Neural cell (in vitro differentiated cells): Measurements from ENCODE around the gene NTF3. TPM values are rescaled to one million over a fixed set of nuclear protein-coding genes. Genes with fewer than 3 reads are reported as not detected.

Source experiments
- H2AFZ ChIP-seq: fragments of 200-600, 300-800 bp; sonication (generic), shearing (Covaris generic); 2 replicates; pipeline ENCODE4 v1.6.0; 2014; ENCODE audit warnings: low read depth, mild to moderate bottlenecking, antibody characterized with exemption, low read length, moderate library complexity
- H3F3A ChIP-seq: fragments of 200-600 bp; shearing (Covaris generic); 2 replicates; pipeline ENCODE4 v1.6.1; 2016; ENCODE audit warnings: mild to moderate bottlenecking, moderate library complexity, mixed read lengths, antibody characterized with exemption, low read length; ENCODE audit not compliant: insufficient read depth, poor library complexity, severe bottlenecking
- H3K27ac ChIP-seq: fragments of 200-600, 300-800 bp; sonication (generic), shearing (Covaris generic); 2 replicates; pipeline ENCODE4 v1.5.1; 2014; ENCODE audit warnings: mild to moderate bottlenecking, low read length, moderate library complexity
- H3K27me3 ChIP-seq: fragments of 300-800, 200-600 bp; sonication (generic), shearing (Covaris generic); 2 replicates; pipeline ENCODE4 v1.6.0; 2014; ENCODE audit warnings: mild to moderate bottlenecking, low read depth, low read length, moderate library complexity; ENCODE audit not compliant: insufficient read depth
- H3K36me3 ChIP-seq: fragments of 300-800, 200-600 bp; sonication (generic), shearing (Covaris generic); 2 replicates; pipeline ENCODE4 v1.5.1; 2014; ENCODE audit warnings: mild to moderate bottlenecking, antibody characterized with exemption, low read length, moderate library complexity; ENCODE audit not compliant: insufficient read depth
- H3K4me2 ChIP-seq: fragments of 300-800, 200-600 bp; sonication (generic), shearing (Covaris generic); 2 replicates; pipeline ENCODE4 v1.6.0; 2014; ENCODE audit warnings: mild to moderate bottlenecking, low read length
- H3K4me3 ChIP-seq: fragments of 300-800, 200-600 bp; sonication (generic), shearing (Covaris generic); 2 replicates; pipeline ENCODE4 v1.5.1; 2014; ENCODE audit warnings: mild to moderate bottlenecking, low read length, moderate library complexity
- H3K79me2 ChIP-seq: fragments of 200-600 bp; shearing (Covaris generic); replicated peaks from 2 replicates; pipeline ENCODE4 v1.6.0; 2014; ENCODE audit warnings: mild to moderate bottlenecking, low read length, moderate library complexity; ENCODE audit not compliant: insufficient read depth
- H3K9ac ChIP-seq: fragments of 300-800, 200-600 bp; sonication (generic), shearing (Covaris generic); 2 replicates; pipeline ENCODE4 v1.6.1; 2016; ENCODE audit warnings: mild to moderate bottlenecking, low read length, mixed read lengths
- H3K9me2 ChIP-seq: fragments of 200-600 bp; shearing (Covaris generic); 2 replicates; pipeline ENCODE4 v1.6.1; 2016; ENCODE audit warnings: mild to moderate bottlenecking, low read length, mixed read lengths; ENCODE audit not compliant: insufficient read depth
- H3K9me3 ChIP-seq: fragments of 200-600, 300-800 bp; sonication (generic), shearing (Covaris generic); 2 replicates; pipeline ENCODE4 v1.6.1; 2016; ENCODE audit warnings: mild to moderate bottlenecking, mixed run types, low read length, moderate library complexity, mixed read lengths
- H4K20me1 ChIP-seq: fragments of 200-600 bp; shearing (Covaris generic); 2 replicates; pipeline ENCODE4 v1.6.1; 2016; ENCODE audit warnings: mild to moderate bottlenecking, mixed run types; ENCODE audit not compliant: insufficient read depth
- EP300 ChIP-seq: fragments of 450-650 bp; conservative IDR thresholded peaks from 2 replicates; pipeline ENCODE4 v1.6.1; 2014; ENCODE audit warnings: antibody characterized with exemption, mild to moderate bottlenecking, moderate library complexity; ENCODE audit not compliant: poor library complexity, severe bottlenecking
- EZH2 ChIP-seq: fragments of 200-600, 300-800 bp; shearing (Covaris generic), sonication (generic); IDR thresholded peaks from 2 replicates; pipeline ENCODE4 v1.6.1; 2014; ENCODE audit warnings: antibody characterized with exemption, low read length, borderline replicate concordance, mild to moderate bottlenecking; ENCODE audit not compliant: insufficient read depth, poor library complexity, severe bottlenecking
- MXI1 ChIP-seq: fragments of 450-650 bp; conservative IDR thresholded peaks from 2 replicates; pipeline ENCODE4 v1.6.1; 2014; ENCODE audit warnings: antibody characterized with exemption, mild to moderate bottlenecking; ENCODE audit not compliant: poor library complexity, severe bottlenecking
- POLR2AphosphoS5 ChIP-seq: IDR thresholded peaks from 2 replicates; pipeline ENCODE4 v1.6.1; 2012
- RAD21 ChIP-seq: fragments of 450-650 bp; conservative IDR thresholded peaks from 2 replicates; pipeline ENCODE4 v1.6.1; 2014; ENCODE audit warnings: antibody characterized with exemption, mild to moderate bottlenecking, moderate library complexity
- SMC3 ChIP-seq: fragments of 450-650 bp; conservative IDR thresholded peaks from 2 replicates; pipeline ENCODE4 v1.6.1; 2014; ENCODE audit warnings: antibody characterized with exemption, mild to moderate bottlenecking, moderate library complexity; ENCODE audit not compliant: poor library complexity
- TAF1 ChIP-seq: IDR thresholded peaks from 2 replicates; pipeline ENCODE4 v1.6.1; 2012; ENCODE audit warnings: low read depth
- polyA plus RNA-seq: library from polyadenylated mRNA; depleted of rRNA; stranded (reverse); fragments of >200 nt; gene quantifications from 2 replicates; pipeline ENCODE4 v1.2.3, GENCODE V29; 2014
- TF ChIP-seq, protein P1 (sequence below): IDR thresholded peaks from 2 replicates; pipeline ENCODE4 v1.6.1; 2012; ENCODE audit warnings: borderline replicate concordance
- TF ChIP-seq, protein P2 (sequence below): fragments of 450-650 bp; IDR thresholded peaks from 2 replicates; pipeline ENCODE4 v1.5.1; 2014; ENCODE audit warnings: antibody characterized with exemption, mild to moderate bottlenecking, moderate library complexity; ENCODE audit not compliant: poor library complexity, severe bottlenecking

NTF3 gene
- polyA plus RNA-seq, 1 donor from 2014 or later = not detected

DNA sequence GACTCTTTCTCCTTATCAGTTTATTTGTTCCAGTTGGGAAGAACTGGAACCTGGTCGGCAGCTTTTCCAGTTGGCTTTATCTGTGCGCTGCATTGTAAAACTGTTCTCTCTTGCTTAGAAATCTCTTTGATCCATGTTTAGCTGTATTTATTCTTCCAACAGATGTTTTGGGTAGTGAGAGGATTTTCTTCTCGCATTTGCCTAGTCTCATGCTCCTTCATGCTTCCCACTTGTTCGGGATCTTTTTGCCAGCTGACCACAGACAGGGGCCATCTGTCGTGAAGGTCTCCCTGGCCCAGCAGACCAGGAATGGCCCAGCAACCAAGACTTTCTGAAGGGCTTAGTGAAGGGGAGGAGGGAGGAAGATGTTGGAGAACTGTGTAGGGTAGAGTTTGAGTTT lies 21.6 kb downstream of the NTF3 start:
- Histone ChIP-seq H3K36me3 (no peaks in the 10 kb centered on the region), H3K9me2 (no peaks in the 10 kb centered on the region), H4K20me1 (no peaks in the 10 kb centered on the region), H3F3A (no peaks in the 10 kb centered on the region), H3K4me3 (no peak overlapping the region), H2AFZ (no peak overlapping the region), H3K27me3 (no peaks in the 10 kb centered on the region), H3K79me2 (no peaks in the 10 kb centered on the region), H3K27ac (no peak overlapping the region), H3K4me2 (no peak overlapping the region), H3K9ac (no peak overlapping the region), H3K9me3 (no peaks in the 10 kb centered on the region)
- TF ChIP-seq POLR2AphosphoS5 (no peak), SMC3 (no peak), RAD21 (no peak), EP300 (no peak)

DNA sequence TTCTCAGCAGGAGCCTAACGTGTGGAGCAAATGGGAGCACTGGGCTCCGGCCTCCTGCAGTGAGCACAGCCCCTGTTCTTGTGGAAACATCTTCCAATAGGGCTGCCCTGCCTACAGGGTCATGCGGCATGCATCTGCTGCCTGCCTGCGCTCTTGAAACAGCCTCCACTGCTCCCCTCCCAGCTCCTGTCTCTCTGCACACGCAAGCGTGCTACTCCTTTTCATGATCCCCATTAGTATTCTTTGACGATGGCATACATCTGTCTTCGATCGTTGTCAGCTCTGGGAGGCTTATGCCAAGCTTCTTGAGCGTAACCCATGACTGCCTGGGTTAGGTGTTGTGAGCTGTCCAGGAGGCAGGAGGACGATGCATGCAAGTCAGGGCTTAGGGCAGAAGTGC lies 23.1 kb downstream of the NTF3 start:
- TF ChIP-seq, protein P1, sequence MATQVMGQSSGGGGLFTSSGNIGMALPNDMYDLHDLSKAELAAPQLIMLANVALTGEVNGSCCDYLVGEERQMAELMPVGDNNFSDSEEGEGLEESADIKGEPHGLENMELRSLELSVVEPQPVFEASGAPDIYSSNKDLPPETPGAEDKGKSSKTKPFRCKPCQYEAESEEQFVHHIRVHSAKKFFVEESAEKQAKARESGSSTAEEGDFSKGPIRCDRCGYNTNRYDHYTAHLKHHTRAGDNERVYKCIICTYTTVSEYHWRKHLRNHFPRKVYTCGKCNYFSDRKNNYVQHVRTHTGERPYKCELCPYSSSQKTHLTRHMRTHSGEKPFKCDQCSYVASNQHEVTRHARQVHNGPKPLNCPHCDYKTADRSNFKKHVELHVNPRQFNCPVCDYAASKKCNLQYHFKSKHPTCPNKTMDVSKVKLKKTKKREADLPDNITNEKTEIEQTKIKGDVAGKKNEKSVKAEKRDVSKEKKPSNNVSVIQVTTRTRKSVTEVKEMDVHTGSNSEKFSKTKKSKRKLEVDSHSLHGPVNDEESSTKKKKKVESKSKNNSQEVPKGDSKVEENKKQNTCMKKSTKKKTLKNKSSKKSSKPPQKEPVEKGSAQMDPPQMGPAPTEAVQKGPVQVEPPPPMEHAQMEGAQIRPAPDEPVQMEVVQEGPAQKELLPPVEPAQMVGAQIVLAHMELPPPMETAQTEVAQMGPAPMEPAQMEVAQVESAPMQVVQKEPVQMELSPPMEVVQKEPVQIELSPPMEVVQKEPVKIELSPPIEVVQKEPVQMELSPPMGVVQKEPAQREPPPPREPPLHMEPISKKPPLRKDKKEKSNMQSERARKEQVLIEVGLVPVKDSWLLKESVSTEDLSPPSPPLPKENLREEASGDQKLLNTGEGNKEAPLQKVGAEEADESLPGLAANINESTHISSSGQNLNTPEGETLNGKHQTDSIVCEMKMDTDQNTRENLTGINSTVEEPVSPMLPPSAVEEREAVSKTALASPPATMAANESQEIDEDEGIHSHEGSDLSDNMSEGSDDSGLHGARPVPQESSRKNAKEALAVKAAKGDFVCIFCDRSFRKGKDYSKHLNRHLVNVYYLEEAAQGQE = no peak
- no peak for TF ChIP-seq POLR2AphosphoS5
- TF ChIP-seq EZH2 = no peak
- TF ChIP-seq RAD21 = no peak
- no peak for TF ChIP-seq SMC3
- TF ChIP-seq, protein P2, sequence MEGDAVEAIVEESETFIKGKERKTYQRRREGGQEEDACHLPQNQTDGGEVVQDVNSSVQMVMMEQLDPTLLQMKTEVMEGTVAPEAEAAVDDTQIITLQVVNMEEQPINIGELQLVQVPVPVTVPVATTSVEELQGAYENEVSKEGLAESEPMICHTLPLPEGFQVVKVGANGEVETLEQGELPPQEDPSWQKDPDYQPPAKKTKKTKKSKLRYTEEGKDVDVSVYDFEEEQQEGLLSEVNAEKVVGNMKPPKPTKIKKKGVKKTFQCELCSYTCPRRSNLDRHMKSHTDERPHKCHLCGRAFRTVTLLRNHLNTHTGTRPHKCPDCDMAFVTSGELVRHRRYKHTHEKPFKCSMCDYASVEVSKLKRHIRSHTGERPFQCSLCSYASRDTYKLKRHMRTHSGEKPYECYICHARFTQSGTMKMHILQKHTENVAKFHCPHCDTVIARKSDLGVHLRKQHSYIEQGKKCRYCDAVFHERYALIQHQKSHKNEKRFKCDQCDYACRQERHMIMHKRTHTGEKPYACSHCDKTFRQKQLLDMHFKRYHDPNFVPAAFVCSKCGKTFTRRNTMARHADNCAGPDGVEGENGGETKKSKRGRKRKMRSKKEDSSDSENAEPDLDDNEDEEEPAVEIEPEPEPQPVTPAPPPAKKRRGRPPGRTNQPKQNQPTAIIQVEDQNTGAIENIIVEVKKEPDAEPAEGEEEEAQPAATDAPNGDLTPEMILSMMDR = no peak
- TF ChIP-seq TAF1 = no peak
- no peak for TF ChIP-seq MXI1
- TF ChIP-seq EP300 = no peak
- no peaks in the 10 kb centered on the region for H3K27me3 ChIP-seq
- H3K9me2 ChIP-seq = no peaks in the 10 kb centered on the region
- H3K9ac ChIP-seq = no peak overlapping the region
- no peaks in the 10 kb centered on the region for H3K36me3 ChIP-seq
- no peak overlapping the region for H3K4me2 ChIP-seq
- no peak overlapping the region for H3K4me3 ChIP-seq
- H4K20me1 ChIP-seq = no peaks in the 10 kb centered on the region
- no peak overlapping the region for H3K27ac ChIP-seq
- no peaks in the 10 kb centered on the region for H3K9me3 ChIP-seq
- H3F3A ChIP-seq = no peaks in the 10 kb centered on the region
- no peaks in the 10 kb centered on the region for H3K79me2 ChIP-seq
- H2AFZ ChIP-seq = no peak overlapping the region

DNA sequence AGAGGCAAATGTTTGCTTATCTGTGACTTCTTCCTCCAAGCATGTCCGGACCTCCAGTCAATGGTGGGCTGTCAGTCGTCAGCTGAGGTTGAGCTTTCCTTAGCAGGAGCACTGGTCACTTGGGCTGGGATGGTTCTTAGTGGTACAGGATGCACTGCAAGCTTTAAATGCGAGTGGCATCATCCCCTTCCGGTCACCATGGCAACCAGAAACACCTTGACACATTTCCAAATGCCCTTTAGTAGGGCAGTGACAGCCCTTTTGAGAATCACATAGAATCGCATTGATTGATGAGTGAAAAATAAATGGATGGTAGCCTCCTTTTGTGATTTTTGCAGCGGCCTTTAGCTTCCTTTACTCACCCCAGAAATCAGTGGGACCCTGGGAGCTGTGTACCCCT lies 24.1 kb downstream of the NTF3 start:
- H3K9me3 ChIP-seq = no peaks in the 10 kb centered on the region
- H3K27ac ChIP-seq = no peak overlapping the region
- H3K79me2 ChIP-seq = no peaks in the 10 kb centered on the region
- H3K4me3 ChIP-seq = no peak overlapping the region
- H3K9ac ChIP-seq = no peak overlapping the region
- no peaks in the 10 kb centered on the region for H3F3A ChIP-seq
- TF ChIP-seq, protein P2 = no peak
- TF ChIP-seq TAF1 = no peak
- no peak for TF ChIP-seq EP300
- no peak for TF ChIP-seq POLR2AphosphoS5
- TF ChIP-seq, protein P1 = no peak
- no peak for TF ChIP-seq SMC3
- no peak for TF ChIP-seq RAD21
- H3K36me3 ChIP-seq = no peaks in the 10 kb centered on the region
- no peak overlapping the region for H2AFZ ChIP-seq
- no peaks in the 10 kb centered on the region for H3K9me2 ChIP-seq
- H4K20me1 ChIP-seq = no peaks in the 10 kb centered on the region
- no peaks in the 10 kb centered on the region for H3K27me3 ChIP-seq
- no peak overlapping the region for H3K4me2 ChIP-seq
